T-cell (primary cell): ENCODE measurements around the gene HPDL. TPM values are rescaled to one million over a fixed set of nuclear protein-coding genes. Genes with fewer than 3 reads are reported as not detected.

Experiments used
- ATAC-seq, 4 experiments: fragments of 200-7000 bp in 3 of 4; fragments of 150-1000 bp in 1 of 4; cut with Tn5 transposase; replicated peaks in 1 of 4; 1 replicate in 3 of 4; 2 replicates in 1 of 4; pipeline ENCODE4 v1.10.0; 2021; ENCODE audit warnings: moderate library complexity in 3 of 4, mild to moderate bottlenecking in 2 of 4, moderate number of reproducible peaks in 1 of 4
- CTCF ChIA-PET, 2 donors: fragments of 300-600 bp; sonication (Branson Sonifier 250); formaldehyde crosslinking; loops; one replicate each; lab custom pipeline; 2022; ENCODE audit warnings: antibody characterized with exemption in 2 of 2; lab: Charles Lee
- POLR2A ChIA-PET, 2 donors: fragments of 300-600 bp; sonication (Branson Sonifier 250); formaldehyde crosslinking; loops; one replicate each; lab custom pipeline; 2022; ENCODE audit warnings: antibody characterized with exemption in 2 of 2; lab: Charles Lee
- DNase-seq, 35 experiments: peaks; one replicate each; pipeline versions ENCODE4 v3.0.0 to v3.0.0-alpha.2; 2013 to 2023
- H3K27ac ChIP-seq: one replicate; pipeline ENCODE4 v1.5.1; 2013; ENCODE audit warnings: low read length
- H3K27me3 ChIP-seq, 2 experiments: replicated peaks in 1 of 2; 1 replicate in 1 of 2; 2 replicates in 1 of 2; pipeline versions ENCODE4 v1.6.1 to v1.7.0; 2013; ENCODE audit warnings: low read length in 1 of 2, mixed read lengths in 1 of 2; ENCODE audit not compliant: control insufficient read depth in 2 of 2, insufficient read depth in 2 of 2; ENCODE audit errors: extremely low read depth in 1 of 2
- H3K36me3 ChIP-seq, 2 donors: 1 replicate in 1 of 2; 2 replicates in 1 of 2; pipeline versions ENCODE4 v1.6.1 to v1.7.0; 2013; ENCODE audit warnings: low read length in 1 of 2; ENCODE audit not compliant: control insufficient read depth in 2 of 2, insufficient read depth in 1 of 2; ENCODE audit errors: extremely low read depth in 1 of 2
- H3K4me1 ChIP-seq, 2 experiments: 1 replicate in 1 of 2; 2 replicates in 1 of 2; pipeline versions ENCODE4 v1.6.1 to v1.7.0; 2013; ENCODE audit warnings: low read length in 2 of 2, mixed read lengths in 1 of 2; ENCODE audit not compliant: insufficient read depth in 2 of 2, control insufficient read depth in 1 of 2; ENCODE audit errors: extremely low read depth in 1 of 2
- H3K4me3 ChIP-seq, 2 donors: 1 replicate in 1 of 2; 2 replicates in 1 of 2; pipeline versions ENCODE4 v1.5.1 to v1.7.0; 2013; ENCODE audit warnings: mild to moderate bottlenecking in 2 of 2, low read length in 1 of 2, moderate library complexity in 1 of 2; ENCODE audit not compliant: control insufficient read depth in 1 of 2; ENCODE audit errors: extremely low read depth in 1 of 2
- H3K9me3 ChIP-seq: 2 replicates; pipeline ENCODE4 v1.7.0; 2013
- H3K27ac Mint-ChIP-seq, 2 donors: one replicate each; pipeline ENCODE4 v1.8.0; 2020 to 2021; ENCODE audit warnings: mild to moderate bottlenecking in 2 of 2, mixed read lengths in 2 of 2
- H3K27me3 Mint-ChIP-seq, 2 donors: one replicate each; pipeline ENCODE4 v1.8.0; 2021 to 2022; ENCODE audit warnings: mixed read lengths in 2 of 2
- H3K36me3 Mint-ChIP-seq: one replicate; pipeline ENCODE4 v1.8.0; 2021; ENCODE audit warnings: mixed read lengths
- H3K4me1 Mint-ChIP-seq, 3 donors: one replicate each; pipeline ENCODE4 v1.8.0; 2020 to 2022; ENCODE audit warnings: mixed read lengths in 3 of 3, mild to moderate bottlenecking in 1 of 3
- H3K4me3 Mint-ChIP-seq, 3 donors: one replicate each; pipeline ENCODE4 v1.8.0; 2020 to 2022; ENCODE audit warnings: mild to moderate bottlenecking in 3 of 3, mixed read lengths in 3 of 3, moderate library complexity in 3 of 3
- H3K9me3 Mint-ChIP-seq, 3 donors: one replicate each; pipeline ENCODE4 v1.8.0; 2020 to 2022; ENCODE audit warnings: mixed read lengths in 3 of 3
- WGBS: methylation state at CpG from one replicate; pipeline ENCODE4 v1.1.5; 2013; ENCODE audit warnings: missing lambda C conversion rate; ENCODE audit not compliant: insufficient coverage; 5-methylcytosine and 5-hydroxymethylcytosine counted together
- total RNA-seq, 35 experiments: library from RNA in 6 of 35; stranded (reverse) in 6 of 35; fragments of 120-200 nt in 1 of 35; gene quantifications; one replicate each; pipeline versions ENCODE4 v1.2.1 to v1.2.4 and lab custom pipeline; 2013 to 2026

The HPDL gene
- total RNA-seq, 5 donors from 2014 or later (not counting 1 experiment from before 2014, with no cell fraction given) = 0.21 to 2.0 (median 1.4) TPM

GRCh38 chr1:45303520-45304310, 23.0 kb upstream of the HPDL start:
- H3K27me3 Mint-ChIP-seq = no peaks in the 10 kb centered on the region
- H3K27ac Mint-ChIP-seq = peak overlapping the region; percentile 96 to 98
- Histone ChIP-seq H3K27ac (peak overlapping the region; percentile 94), H3K4me3 (peak overlapping the region; percentile 62 to 72), H3K9me3 (no peaks in the 10 kb centered on the region), H3K36me3 (no peaks in the 10 kb centered on the region), H3K4me1 (peaks cover 2 to 18% of the 10 kb centered on the region in 2 experiments), H3K27me3 (no peaks in the 10 kb centered on the region)
- ChIA-PET POLR2A (interaction anchor here (0.6 to 1.3 kb wide), 19 partner anchors 11 to 943 kb away, joined by 3 to 32 read pairs (median 5); partner anchors contain the start of genes MUTYH (in 2 of the 2), TOE1 (in 2 of the 2), BTBD19 (in 1 of the 2) and HECTD3 (in 1 of the 2)), CTCF (interaction anchor here (0.5 to 6.5 kb wide), 55 partner anchors 11 to 1589 kb away, joined by 3 to 124 read pairs (median 4); partner anchors contain the start of genes MUTYH (in 2 of the 2), TOE1 (in 2 of the 2), ARMH1 (in 1 of the 2) and ATPAF1 (in 1 of the 2))
- peak overlapping the region; percentile 88 to 90 (median 90) for H3K4me3 Mint-ChIP-seq
- peaks cover 19 to 32% (median 20%) of the 10 kb centered on the region in 3 donors for H3K4me1 Mint-ChIP-seq
- DNase-seq = peak; percentile 91 to 98 (median 96)
- no peaks in the 10 kb centered on the region for H3K9me3 Mint-ChIP-seq
- peak; percentile 85 to 91 (median 89) for ATAC-seq
- no peaks in the 10 kb centered on the region for H3K36me3 Mint-ChIP-seq
- WGBS = under 1% methylated on average over 51 of the region's 68 CpGs

- peak overlapping the region; percentile 54 to 62 for H3K4me3 ChIP-seq
- ChIA-PET POLR2A (interaction anchor here (0.7 to 1.3 kb wide), 3 partner anchors 35 to 583 kb away, joined by 3 to 18 read pairs (median 12); partner anchors contain the start of genes BTBD19 (in 1 of the 2), MUTYH (in 1 of the 2) and TOE1 (in 1 of the 2)), CTCF (interaction anchor here (1.2 to 6.5 kb wide), 7 partner anchors 35 to 504 kb away, joined by 4 to 124 read pairs (median 8); partner anchors contain the start of genes MUTYH (in 2 of the 2), TOE1 (in 2 of the 2), HECTD3 (in 1 of the 2) and PLK3 (in 1 of the 2))
- H3K9me3 ChIP-seq = no peaks in the 10 kb centered on the region
- H3K4me1 Mint-ChIP-seq = peaks cover 19 to 32% (median 20%) of the 10 kb centered on the region in 3 donors
- H3K36me3 Mint-ChIP-seq = no peaks in the 10 kb centered on the region
- peak overlapping the region; percentile 96 to 98 for H3K27ac Mint-ChIP-seq
- H3K4me3 Mint-ChIP-seq = peak overlapping the region; percentile 88 to 90 (median 90)
- peak in 2 of 4 experiments; percentile 0 for ATAC-seq
- no peaks in the 10 kb centered on the region for H3K27me3 ChIP-seq
- WGBS = 56% methylated on average over 5 of the region's 15 CpGs
- H3K9me3 Mint-ChIP-seq = no peaks in the 10 kb centered on the region
- peaks cover 2 to 18% of the 10 kb centered on the region in 2 experiments for H3K4me1 ChIP-seq
- no peaks in the 10 kb centered on the region for H3K27me3 Mint-ChIP-seq
- H3K27ac ChIP-seq = peak overlapping the region; percentile 94
- DNase-seq = peak in 1 of 35 experiments; percentile 21
- H3K36me3 ChIP-seq = no peaks in the 10 kb centered on the region
These were observed 22.2 kb upstream of the HPDL start for GRCh38 chr1:45304311-45305081.

- Mint-ChIP-seq H3K4me1 (peaks cover 19 to 32% (median 20%) of the 10 kb centered on the region in 3 donors), H3K9me3 (no peaks in the 10 kb centered on the region), H3K27me3 (no peaks in the 10 kb centered on the region), H3K27ac (peak overlapping the region; percentile 96 to 98), H3K4me3 (peak overlapping the region; percentile 88 to 90 (median 90)), H3K36me3 (no peaks in the 10 kb centered on the region)
- H3K36me3 ChIP-seq = no peaks in the 10 kb centered on the region
- peak overlapping the region; percentile 94 for H3K27ac ChIP-seq
- H3K4me3 ChIP-seq = no peak overlapping the region
- ChIA-PET POLR2A (no interaction called here), CTCF (interaction anchor here in 1 of 2 donors (0.8 to 1.6 kb wide), 3 partner anchors 20 to 319 kb away, joined by 3 to 8 read pairs (median 3); partner anchors contain the start of genes EIF2B3, MUTYH and TOE1)
- H3K9me3 ChIP-seq = no peaks in the 10 kb centered on the region
- ATAC-seq (no peak), DNase-seq (no peak)
- no peaks in the 10 kb centered on the region for H3K27me3 ChIP-seq
- H3K4me1 ChIP-seq = peaks cover 2 to 18% of the 10 kb centered on the region in 2 experiments
- WGBS = 90% methylated on average over 6 of the region's 10 CpGs
These were observed 21.5 kb upstream of the HPDL start for GRCh38 chr1:45305231-45305630.

- no peaks in the 10 kb centered on the region for H3K9me3 ChIP-seq
- Mint-ChIP-seq H3K4me3 (peak overlapping the region in 2 of 3 donors; percentile 64 to 90), H3K9me3 (no peaks in the 10 kb centered on the region), H3K4me1 (peaks cover 16 to 30% (median 20%) of the 10 kb centered on the region in 3 donors), H3K27me3 (no peaks in the 10 kb centered on the region), H3K27ac (peak overlapping the region in 1 of 2 donors; percentile 25), H3K36me3 (no peaks in the 10 kb centered on the region)
- POLR2A ChIA-PET = interaction anchor here in 1 of 2 donors (0.6 to 0.7 kb wide), 2 partner anchors 253 to 506 kb away, joined by 3 to 5 read pairs; partner anchors contain the start of gene PLK3
- H3K27me3 ChIP-seq = peaks cover 0 to 2% of the 10 kb centered on the region in 2 experiments
- WGBS = no CpG with 5 or more reads among the region's 8 CpGs
- H3K4me3 ChIP-seq = no peak overlapping the region
- DNase-seq (no peak), ATAC-seq (no peak)
- H3K36me3 ChIP-seq = no peaks in the 10 kb centered on the region
- CTCF ChIA-PET = no interaction called here
- H3K27ac ChIP-seq = no peak overlapping the region
- peaks cover 2 to 18% of the 10 kb centered on the region in 2 experiments for H3K4me1 ChIP-seq
These were observed 20.4 kb upstream of the HPDL start for GRCh38 chr1:45306319-45306718.

GRCh38 chr1:45306905-45307304, 19.8 kb upstream of the HPDL start:
- no peaks in the 10 kb centered on the region for H3K36me3 Mint-ChIP-seq
- H3K4me1 Mint-ChIP-seq = peaks cover 16 to 30% (median 18%) of the 10 kb centered on the region in 3 donors
- POLR2A ChIA-PET = no interaction called here
- Histone ChIP-seq H3K27me3 (peaks cover 0 to 3% of the 10 kb centered on the region in 2 experiments), H3K4me3 (no peak overlapping the region), H3K36me3 (no peaks in the 10 kb centered on the region), H3K27ac (no peak overlapping the region), H3K9me3 (no peaks in the 10 kb centered on the region), H3K4me1 (peaks cover 2 to 18% of the 10 kb centered on the region in 2 experiments)
- DNase-seq = no peak
- H3K27me3 Mint-ChIP-seq = no peaks in the 10 kb centered on the region
- CTCF ChIA-PET = no interaction called here
- no peak for ATAC-seq
- no peak overlapping the region for H3K27ac Mint-ChIP-seq
- no peaks in the 10 kb centered on the region for H3K9me3 Mint-ChIP-seq
- no CpG with 5 or more reads among the region's 3 CpGs for WGBS
- H3K4me3 Mint-ChIP-seq = no peak overlapping the region
